HG02798 (cell line): ENCODE results near the gene KCNK2.

Experiments
- ATAC-seq: cut with Tn5 transposase; IDR thresholded peaks from one replicate; pipeline ENCODE4 v1.9.1; 2021; ENCODE audit warnings: mild to moderate bottlenecking; ENCODE audit not compliant: unreplicated experiment, poor library complexity

The KCNK2 gene

DNA sequence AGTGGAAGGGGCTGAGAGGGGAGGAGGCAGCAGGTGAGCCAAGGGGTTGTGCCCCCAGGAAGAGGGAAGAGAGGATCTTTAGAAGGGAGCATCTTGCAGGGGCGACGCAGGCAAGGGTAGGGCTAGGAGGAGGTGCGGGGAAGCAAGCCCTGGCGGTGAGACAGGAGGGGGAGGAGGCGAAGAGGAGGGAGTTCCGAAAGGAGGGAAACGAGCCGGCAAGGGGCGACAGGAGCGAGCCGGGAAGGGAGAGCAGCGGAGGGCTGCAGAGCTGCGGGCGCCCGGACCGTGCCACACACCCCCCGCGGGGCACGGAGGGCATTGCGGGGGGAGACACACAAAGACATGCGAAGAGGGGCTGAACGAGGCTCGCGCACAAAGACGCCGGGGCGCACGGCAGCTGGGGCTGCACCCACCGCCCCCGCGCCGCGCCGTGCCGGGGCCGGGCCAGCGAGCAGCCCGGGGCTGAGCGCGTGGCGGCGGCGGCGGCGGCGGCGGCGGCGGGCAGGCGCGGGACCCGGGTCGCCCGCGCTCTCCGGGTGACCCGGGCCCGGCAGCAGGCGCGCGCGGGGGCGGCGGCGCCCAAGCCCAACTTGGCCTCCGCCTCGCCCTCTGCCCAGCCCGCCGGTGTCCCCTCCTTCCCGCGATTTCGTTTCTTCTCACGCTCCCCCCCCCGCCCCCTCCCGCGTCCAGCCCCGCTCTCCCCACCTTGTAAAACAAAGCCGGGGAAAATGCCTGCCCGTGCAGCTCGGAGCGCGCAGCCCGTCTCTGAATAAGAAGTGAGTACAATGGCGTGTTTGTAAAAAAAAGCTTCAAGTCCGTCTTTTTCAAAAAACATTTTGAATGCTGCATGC, at the start of gene KCNK2:
KCNK2 (plus strand) TSS at position 206 of the 851 bp plus-strand sequence. CDS start 649 bp downstream, outside the sequence.
- ATAC-seq = no peak

DNA sequence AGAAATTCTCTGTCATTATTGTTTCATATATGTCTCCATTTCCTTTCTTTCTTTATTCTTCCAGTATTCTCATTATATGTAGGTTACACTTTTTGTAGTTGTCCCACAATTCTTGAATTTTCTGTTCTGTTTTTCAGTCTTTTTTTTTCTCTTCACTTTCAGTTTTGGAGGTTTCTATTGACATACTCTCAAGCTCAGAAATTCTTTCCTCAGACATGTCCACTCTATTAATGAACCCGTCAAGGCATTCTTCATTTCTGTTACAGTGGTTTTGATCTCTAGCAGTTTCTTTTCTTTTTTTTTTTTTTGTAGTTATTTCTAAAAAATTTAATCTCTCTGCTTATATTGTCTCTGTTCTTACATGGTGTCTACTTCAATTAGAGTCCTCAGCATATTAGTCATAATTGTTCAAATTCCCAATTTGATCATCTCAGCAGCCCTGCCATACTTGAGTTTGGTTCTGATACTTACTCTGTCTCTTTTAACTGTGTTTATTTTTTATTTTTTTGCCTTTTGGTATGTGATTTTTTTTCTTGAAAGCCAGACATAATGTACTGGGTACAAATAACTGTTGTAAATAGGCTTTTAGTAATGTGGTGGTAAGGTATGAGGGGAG, 49.5 kb upstream of the KCNK2 start:
- no peak for ATAC-seq

DNA sequence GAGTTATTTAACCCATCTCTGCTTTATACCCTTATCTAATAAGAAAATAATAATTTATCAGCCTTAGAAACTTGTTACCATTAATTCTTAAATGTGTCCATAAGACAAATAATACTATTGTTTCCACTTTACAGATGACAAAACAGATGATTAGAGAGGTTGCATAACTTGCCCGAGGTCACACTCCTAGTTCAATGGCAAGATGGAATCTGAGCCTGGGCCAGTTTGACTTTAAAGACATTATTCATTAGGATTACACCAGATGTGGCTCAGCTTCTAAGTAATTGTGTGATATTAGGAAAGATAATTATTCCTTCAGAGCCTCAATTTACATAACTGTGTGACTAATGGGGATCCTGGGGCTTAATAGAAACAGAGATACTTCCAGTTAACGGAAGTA, 42.3 kb upstream of the KCNK2 start:
- no peak for ATAC-seq

- ATAC-seq = no peak
Measured at GRCh38 chr1:215043401-215043800, 39.1 kb upstream of the KCNK2 start.

GRCh38 chr1:215044151-215044550, 38.4 kb upstream of the KCNK2 start:
- ATAC-seq = no peak

DNA sequence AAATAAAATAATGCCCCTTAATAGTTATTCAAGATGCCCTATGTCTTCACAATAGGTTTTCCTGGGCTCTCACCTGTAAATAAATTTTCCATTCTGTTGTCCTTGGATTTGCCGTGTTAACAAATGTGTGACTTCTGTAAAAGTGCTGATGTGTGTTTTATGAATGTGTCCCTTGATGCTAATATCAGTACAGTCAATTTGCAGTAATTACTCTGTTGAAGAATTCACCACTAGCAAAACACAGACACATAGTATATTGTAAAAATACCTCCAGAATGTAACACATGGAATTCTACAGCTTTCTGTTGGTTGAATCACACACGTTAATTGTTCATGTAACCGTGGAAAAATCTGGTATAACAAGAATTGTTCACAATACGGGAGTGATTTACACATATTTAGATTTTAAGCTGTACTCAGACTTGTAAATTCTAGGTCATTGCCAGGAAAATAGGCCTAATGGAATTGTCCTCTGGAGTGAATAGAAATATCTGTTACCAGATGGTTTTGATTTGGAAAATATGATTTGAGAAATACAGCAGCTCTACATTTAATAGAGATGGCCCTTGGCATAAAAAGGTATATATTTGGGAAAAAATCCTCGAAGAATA, 36.7 kb upstream of the KCNK2 start:
- no peak for ATAC-seq

DNA sequence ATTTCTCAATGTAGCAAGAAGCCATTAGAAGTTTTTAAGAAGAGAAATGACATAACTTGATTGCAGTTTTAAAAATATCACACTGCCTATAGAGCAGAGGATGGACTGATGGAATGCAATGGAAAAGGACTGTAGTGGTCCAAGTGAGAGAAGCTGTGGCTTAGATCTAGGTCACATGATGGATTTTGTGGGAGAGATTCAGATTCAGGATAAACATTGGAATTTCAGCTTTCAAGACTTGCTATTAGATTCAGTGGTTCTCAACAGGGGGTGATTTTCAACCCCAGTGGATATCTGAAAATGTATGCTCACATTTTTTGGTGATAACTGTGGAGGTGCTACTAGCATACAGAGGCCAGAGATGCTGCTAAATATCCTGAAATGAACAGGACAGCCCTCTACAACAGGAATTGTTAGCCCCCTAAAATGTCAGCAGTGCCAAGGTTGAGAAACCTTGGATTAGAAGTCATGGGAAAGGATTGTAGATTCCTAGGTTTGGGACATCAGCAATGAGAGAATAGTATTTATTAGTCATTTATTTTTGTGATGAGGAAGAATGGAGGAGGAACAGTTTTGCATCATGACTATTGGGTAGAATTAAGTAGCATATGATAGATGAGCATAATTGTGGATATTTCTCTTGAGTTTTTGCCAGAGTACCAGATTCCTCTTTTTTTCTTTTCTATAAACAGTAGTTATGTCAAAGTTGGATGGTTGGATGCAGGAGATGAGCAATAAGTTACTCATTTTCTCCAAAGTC, 30.1 kb upstream of the KCNK2 start:
- ATAC-seq = no peak

GRCh38 chr1:215054266-215054665, 28.3 kb upstream of the KCNK2 start:
- no peak for ATAC-seq

DNA sequence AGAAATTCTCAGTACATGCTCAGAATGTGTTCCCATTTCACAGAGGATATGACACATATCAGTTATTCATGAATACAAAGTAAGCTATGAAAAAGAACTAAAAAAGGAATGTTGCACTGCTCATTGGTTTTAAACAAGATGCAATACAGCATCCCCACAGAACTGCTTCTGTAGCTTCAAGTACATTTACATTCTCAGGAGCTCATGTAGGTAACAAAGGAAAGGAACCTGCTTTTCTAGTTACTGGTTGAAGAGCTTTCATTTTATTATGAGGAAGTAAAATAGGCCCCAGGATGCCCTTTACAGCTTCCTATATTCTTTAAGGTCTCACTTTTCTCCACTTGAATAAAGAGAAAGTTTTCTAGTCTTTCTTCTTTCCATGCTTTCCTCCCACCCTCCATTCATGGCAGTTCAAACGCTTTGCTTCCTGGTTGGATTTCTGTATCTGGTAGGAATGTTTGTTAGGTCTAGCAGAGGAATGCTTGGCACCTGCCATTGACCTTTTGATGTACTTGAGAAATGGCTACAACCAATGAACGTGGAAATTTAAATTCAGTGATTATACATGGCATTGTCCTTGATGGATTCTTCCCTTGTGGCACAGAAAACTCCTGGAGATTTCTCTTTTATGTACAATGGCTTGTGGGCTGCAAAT, 27.1 kb upstream of the KCNK2 start:
- ATAC-seq = no peak

DNA sequence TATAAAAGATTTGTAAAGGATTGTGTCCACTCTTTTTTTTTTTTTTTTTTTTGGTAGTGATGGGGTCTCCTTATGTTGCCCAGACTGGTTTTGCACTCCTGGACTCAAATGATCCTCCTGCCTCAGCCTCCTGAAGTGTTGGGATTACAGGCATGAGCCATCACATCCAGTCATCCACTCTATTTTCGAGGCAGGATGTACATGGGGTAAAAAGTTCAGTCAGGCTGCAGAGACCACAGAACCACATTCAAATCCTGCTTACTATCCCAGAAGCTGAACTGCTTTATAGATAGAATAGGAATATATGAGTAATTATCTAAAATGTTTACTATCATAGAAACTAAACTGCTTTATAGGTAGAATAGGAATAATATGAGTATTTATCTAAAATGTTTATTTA, 26.0 kb upstream of the KCNK2 start:
- no peak for ATAC-seq

DNA sequence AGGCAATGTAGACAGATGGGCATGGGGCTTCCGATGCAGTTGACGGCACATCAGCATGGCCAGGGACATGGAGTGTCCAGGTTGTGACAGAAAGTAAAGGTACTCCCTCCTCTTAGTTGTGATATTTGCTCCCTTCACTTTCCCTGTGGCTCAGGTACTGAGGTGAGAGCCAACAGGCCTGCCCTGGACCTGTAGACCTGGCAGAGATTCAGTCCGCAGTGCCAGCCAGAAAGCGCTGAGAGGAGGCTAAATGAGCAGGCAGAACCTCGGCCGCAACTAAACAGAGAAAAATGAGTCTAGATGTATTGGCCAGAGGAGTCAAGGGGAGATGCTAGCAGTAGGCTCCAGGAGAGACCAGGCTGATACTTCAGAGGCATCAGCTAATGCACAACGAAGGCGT, 22.6 kb upstream of the KCNK2 start:
- no peak for ATAC-seq

DNA sequence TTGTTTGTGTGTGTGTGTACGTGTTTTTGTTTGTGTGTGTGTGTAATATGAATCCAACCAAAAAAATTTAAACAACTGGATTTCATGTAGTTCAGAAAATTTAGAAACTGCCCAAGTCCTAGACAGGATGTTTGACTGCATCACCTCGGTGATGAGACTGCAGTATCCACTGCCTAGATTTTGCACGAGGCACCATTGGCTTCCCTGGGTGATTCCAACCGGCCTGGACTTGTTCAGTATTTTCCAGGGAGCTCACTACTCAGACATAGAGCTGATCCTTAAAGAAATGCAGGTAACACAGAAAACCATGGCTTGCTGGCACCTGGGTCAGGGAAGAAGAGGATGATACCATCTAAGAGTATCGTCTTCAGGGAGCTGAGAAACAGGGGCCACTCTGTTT, 18.2 kb upstream of the KCNK2 start:
- no peak for ATAC-seq

DNA sequence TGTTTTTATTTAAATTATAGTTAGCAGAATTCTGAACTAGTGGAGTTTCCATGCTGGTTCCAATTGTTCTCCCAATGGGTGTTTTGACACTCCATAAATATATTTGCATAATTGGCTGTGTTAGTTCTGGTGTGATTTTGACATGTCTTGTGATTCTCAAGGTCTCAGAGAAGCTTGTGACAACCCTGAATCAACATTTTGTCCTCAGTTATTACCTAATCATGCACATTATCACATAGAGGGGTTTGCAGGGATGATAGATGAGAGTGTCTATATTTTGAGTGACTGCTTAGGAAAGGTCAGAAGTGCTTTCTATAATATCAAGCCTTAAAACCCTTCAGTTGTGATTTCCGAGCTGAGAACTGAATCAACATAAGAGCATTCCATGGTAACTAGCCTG, 11.5 kb upstream of the KCNK2 start:
- ATAC-seq = no peak

- ATAC-seq = peak; percentile 75
Measured at GRCh38 chr1:215076322-215076721, 6.2 kb upstream of the KCNK2 start.

DNA sequence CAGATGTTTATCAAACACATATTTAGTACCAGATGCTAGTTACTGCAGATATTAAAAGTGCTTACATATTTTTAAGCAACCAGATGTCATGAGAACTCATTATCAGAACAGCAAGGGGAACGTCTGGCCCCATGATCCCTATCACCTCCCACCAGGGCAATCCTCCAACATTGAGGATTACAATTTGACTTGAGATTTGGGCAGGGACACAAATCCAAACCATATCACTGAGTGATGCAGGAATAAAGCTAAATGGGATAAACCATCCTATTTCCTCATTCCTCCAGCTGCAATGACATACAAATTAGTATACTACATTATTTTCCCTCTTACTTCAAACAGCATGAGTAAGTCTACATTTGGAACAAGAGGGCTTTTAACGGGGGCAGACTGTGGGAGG, 3.1 kb upstream of the KCNK2 start:
- no peak for ATAC-seq

- ATAC-seq = no peak
Measured at GRCh38 chr1:215081661-215082531, 641 bp upstream of the KCNK2 start.

GRCh38 chr1:215083383-215083961, 935 bp downstream of the KCNK2 start:
- no peak for ATAC-seq

- ATAC-seq = no peak
Measured at GRCh38 chr1:215084621-215085020, 2.1 kb downstream of the KCNK2 start.

GRCh38 chr1:215087603-215088002, 5.1 kb downstream of the KCNK2 start:
- ATAC-seq = no peak
